ENCODE data around the gene TICAM2. TPM values are rescaled to one million over a fixed set of nuclear protein-coding genes. Genes with fewer than 3 reads are reported as not detected.

Gene TICAM2
- total RNA-seq, 4 donors from 2014 or later = 0.25 to 0.48 TPM; not detected in 2

GRCh38 chr5:115573133-115573532, 29.1 kb downstream of the TICAM2 start:
- no peaks in the 10 kb centered on the region for H3K27me3 ChIP-seq
- H3K4me3 ChIP-seq = no peak overlapping the region
- TF ChIP-seq POLR2AphosphoS5 (IDR thresholded peaks at IDR 0.05) (no peak), EP300 (IDR thresholded peaks at IDR 0.05) (no peak), CTCF (IDR thresholded peaks at IDR 0.05) (no peak), POLR2A (IDR thresholded peaks at IDR 0.05) (no peak)
- H3K4me1 ChIP-seq = no peaks in the 10 kb centered on the region
- DNase-seq (ENCODE audit: low spot score in 2 of 2) = no peak
- no peaks in the 10 kb centered on the region for H3K36me3 ChIP-seq
- no peak overlapping the region for H3K27ac ChIP-seq
- 65% methylated on average over 2 of the region's 2 CpGs for whole genome bisulfite sequencing
- H3K9me3 ChIP-seq = no peaks in the 10 kb centered on the region

GRCh38 chr5:115571441-115571878, 30.8 kb downstream of the TICAM2 start:
- Histone ChIP-seq H3K4me1 (no peaks in the 10 kb centered on the region), H3K9me3 (no peaks in the 10 kb centered on the region), H3K27me3 (no peaks in the 10 kb centered on the region), H3K27ac (no peak overlapping the region), H3K36me3 (no peaks in the 10 kb centered on the region), H3K4me3 (no peak overlapping the region)
- TF ChIP-seq EP300 (IDR thresholded peaks at IDR 0.05) = no peak
- TF ChIP-seq CTCF (IDR thresholded peaks at IDR 0.05) = no peak
- no peak for TF ChIP-seq POLR2A (IDR thresholded peaks at IDR 0.05)
- TF ChIP-seq POLR2AphosphoS5 (IDR thresholded peaks at IDR 0.05) = no peak
- no peak for DNase-seq (ENCODE audit: low spot score in 2 of 2)
- WGBS = 81% methylated on average over 5 of the region's 5 CpGs

GRCh38 chr5:115568668-115569067, 33.6 kb downstream of the TICAM2 start:
- H3K36me3 ChIP-seq = no peaks in the 10 kb centered on the region

GRCh38 chr5:115565233-115565632, 37.0 kb downstream of the TICAM2 start:
- no peaks in the 10 kb centered on the region for H3K4me1 ChIP-seq
- H3K27me3 ChIP-seq = no peaks in the 10 kb centered on the region
- TF ChIP-seq POLR2AphosphoS5 (IDR thresholded peaks at IDR 0.05) = no peak
- TF ChIP-seq POLR2A (IDR thresholded peaks at IDR 0.05) = no peak
- no peak for TF ChIP-seq CTCF (IDR thresholded peaks at IDR 0.05)
- no peak for TF ChIP-seq EP300 (IDR thresholded peaks at IDR 0.05)
- H3K36me3 ChIP-seq = no peaks in the 10 kb centered on the region
- 53% methylated on average over 2 of the region's 2 CpGs for WGBS
- H3K4me3 ChIP-seq = no peak overlapping the region
- H3K27ac ChIP-seq = no peak overlapping the region
- H3K9me3 ChIP-seq = no peaks in the 10 kb centered on the region
- DNase-seq (ENCODE audit: low spot score in 2 of 2) = no peak

More at GRCh38 chr5:115568668-115569067, 33.6 kb downstream of the TICAM2 start:
- H3K27ac ChIP-seq = no peak overlapping the region
- H3K4me1 ChIP-seq = no peaks in the 10 kb centered on the region
- TF ChIP-seq POLR2AphosphoS5 (IDR thresholded peaks at IDR 0.05) (no peak), POLR2A (IDR thresholded peaks at IDR 0.05) (no peak), EP300 (IDR thresholded peaks at IDR 0.05) (no peak), CTCF (IDR thresholded peaks at IDR 0.05) (no peak)
- no peaks in the 10 kb centered on the region for H3K9me3 ChIP-seq
- no peak for DNase-seq (ENCODE audit: low spot score in 2 of 2)
- H3K27me3 ChIP-seq = no peaks in the 10 kb centered on the region
- H3K4me3 ChIP-seq = no peak overlapping the region
- 81% methylated on average over 1 of the region's 1 CpG for WGBS

- DNase-seq (ENCODE audit: low spot score in 2 of 2) = no peak
- no peaks in the 10 kb centered on the region for H3K27me3 ChIP-seq
- WGBS = 53% methylated on average over 3 of the region's 3 CpGs
- H3K4me3 ChIP-seq = no peak overlapping the region
- TF ChIP-seq EP300 (IDR thresholded peaks at IDR 0.05) = no peak
- H3K4me1 ChIP-seq = no peaks in the 10 kb centered on the region
- no peaks in the 10 kb centered on the region for H3K36me3 ChIP-seq
- no peak overlapping the region for H3K27ac ChIP-seq
- H3K9me3 ChIP-seq = no peaks in the 10 kb centered on the region
Observed at GRCh38 chr5:115561176-115561575, 41.1 kb downstream of the TICAM2 start.

- Histone ChIP-seq H3K9me3 (no peaks in the 10 kb centered on the region), H3K27me3 (no peaks in the 10 kb centered on the region), H3K4me1 (no peaks in the 10 kb centered on the region), H3K27ac (peak overlapping the region; percentile 8), H3K4me3 (no peak overlapping the region), H3K36me3 (no peaks in the 10 kb centered on the region)
- no peak for DNase-seq (ENCODE audit: low spot score in 2 of 2)
- no peak for TF ChIP-seq CTCF (IDR thresholded peaks at IDR 0.05)
- TF ChIP-seq POLR2A (IDR thresholded peaks at IDR 0.05) = no peak
- TF ChIP-seq POLR2AphosphoS5 (IDR thresholded peaks at IDR 0.05) = no peak
- TF ChIP-seq EP300 (IDR thresholded peaks at IDR 0.05) = no peak
Observed at GRCh38 chr5:115559524-115559923, 42.8 kb downstream of the TICAM2 start.
